HFFc6 (cell line): ENCODE results near the gene MYOD1. TPM values are rescaled to one million over a fixed set of nuclear protein-coding genes. Genes with fewer than 3 reads are reported as not detected.

Experiments used
- DNase-seq: peaks from one replicate; pipeline ENCODE4 v3.0.0-alpha.2; 2018
- H3K27ac Mint-ChIP-seq: 2 replicates; pipeline ENCODE4 v1.8.0; 2020; ENCODE audit warnings: mild to moderate bottlenecking, mixed read lengths
- H3K27me3 Mint-ChIP-seq: 2 replicates; pipeline ENCODE4 v1.8.0; 2021; ENCODE audit warnings: mild to moderate bottlenecking, moderate library complexity, mixed read lengths; ENCODE audit not compliant: insufficient read depth
- H3K36me3 Mint-ChIP-seq: 2 replicates; pipeline ENCODE4 v1.8.0; 2021; ENCODE audit warnings: low read depth, mixed read lengths
- H3K4me1 Mint-ChIP-seq: 2 replicates; pipeline ENCODE4 v1.8.0; 2020; ENCODE audit warnings: low read depth, mixed read lengths
- H3K4me3 Mint-ChIP-seq: 2 replicates; pipeline ENCODE4 v1.8.0; 2020; ENCODE audit warnings: mild to moderate bottlenecking, moderate library complexity, mixed read lengths
- H3K9me3 Mint-ChIP-seq: 2 replicates; pipeline ENCODE4 v1.8.0; 2020; ENCODE audit warnings: mild to moderate bottlenecking, mixed read lengths
- CTCF ChIP-seq: fragments of 200-600 bp; sonication (generic); IDR thresholded peaks from 2 replicates; pipeline ENCODE4 v1.5.0; 2021; ENCODE audit warnings: antibody characterized with exemption, mild to moderate bottlenecking
- total RNA-seq, 6 experiments: library from RNA; stranded (reverse); fragmentation: NEBNext Ultra II Directional; extraction: Animal tissue kit (Norgen Biotek cat#: 25700); gene quantifications; 2 replicates in 1 of 6; 3 replicates in 5 of 6; pipeline ENCODE4 v1.2.3, GENCODE V29; 2021

MYOD1 gene
- total RNA-seq, 6 experiments from 2014 or later, result not detected

- peak; percentile 64 for DNase-seq
- Mint-ChIP-seq H3K9me3 (no peaks in the 10 kb centered on the region), H3K4me1 (no peaks in the 10 kb centered on the region), H3K27me3 (peaks cover 31% of the 10 kb centered on the region), H3K27ac (no peak overlapping the region), H3K36me3 (no peaks in the 10 kb centered on the region), H3K4me3 (no peak overlapping the region)
- peak; percentile 85 for TF ChIP-seq CTCF
Measured at GRCh38 chr11:17730608-17731462, 11.5 kb downstream of the MYOD1 start.

- Mint-ChIP-seq H3K27me3 (peaks cover 33% of the 10 kb centered on the region), H3K4me1 (no peaks in the 10 kb centered on the region), H3K4me3 (no peak overlapping the region), H3K9me3 (no peaks in the 10 kb centered on the region), H3K36me3 (no peaks in the 10 kb centered on the region), H3K27ac (no peak overlapping the region)
- no peak for TF ChIP-seq CTCF
- no peak for DNase-seq
Measured at GRCh38 chr11:17733261-17733660, 13.9 kb downstream of the MYOD1 start.

GRCh38 chr11:17734418-17734911 lies 15.1 kb downstream of the MYOD1 start, which contains the start of gene KCNC1:
TSS of gene KCNC1 (plus strand) at chr11:17734781. CDS start at chr11:17736003, 1,222 bp downstream.
- no peaks in the 10 kb centered on the region for H3K4me1 Mint-ChIP-seq
- peaks cover 28% of the 10 kb centered on the region for H3K27me3 Mint-ChIP-seq
- DNase-seq, result no peak
- H3K4me3 Mint-ChIP-seq, result peak within 1 kb of the TSS; percentile 37
- H3K9me3 Mint-ChIP-seq, result no peaks in the 10 kb centered on the region
- TF ChIP-seq CTCF, result no peak
- H3K27ac Mint-ChIP-seq, result no peak within 1 kb of the TSS
- H3K36me3 Mint-ChIP-seq, result no peaks in the 10 kb centered on the region

- Mint-ChIP-seq H3K4me1 (no peaks in the 10 kb centered on the region), H3K36me3 (no peaks in the 10 kb centered on the region), H3K27me3 (peaks cover 26% of the 10 kb centered on the region), H3K9me3 (no peaks in the 10 kb centered on the region), H3K4me3 (no peak overlapping the region), H3K27ac (no peak overlapping the region)
- peak; percentile 38 for DNase-seq
- TF ChIP-seq CTCF, result no peak
Measured at GRCh38 chr11:17734986-17735817, 15.8 kb downstream of the MYOD1 start.

- peaks cover 25% of the 10 kb centered on the region for H3K27me3 Mint-ChIP-seq
Measured at GRCh38 chr11:17735818-17736578, 16.6 kb downstream of the MYOD1 start.

More at GRCh38 chr11:17735818-17736578, 16.6 kb downstream of the MYOD1 start:
- Mint-ChIP-seq H3K4me3 (no peak overlapping the region), H3K27ac (no peak overlapping the region), H3K36me3 (no peaks in the 10 kb centered on the region), H3K9me3 (no peaks in the 10 kb centered on the region), H3K4me1 (no peaks in the 10 kb centered on the region)
- no peak for DNase-seq
- TF ChIP-seq CTCF, result peak; percentile 58
